H1 (cell line): ENCODE data around the gene POP7. TPM values are rescaled to one million over a fixed set of nuclear protein-coding genes. Genes with fewer than 3 reads are reported as not detected.

Experiments used
- CTCF ChIA-PET: fragments of 300-600 bp; sonication (Branson Sonifier 250); formaldehyde crosslinking; loops from one replicate; lab custom pipeline; 2021; ENCODE audit not compliant: partially characterized antibody; lab: Charles Lee
- POLR2A ChIA-PET: fragments of 300-600 bp; sonication (Branson Sonifier 250); formaldehyde crosslinking; loops from one replicate; lab custom pipeline; 2021; ENCODE audit warnings: inconsistent platforms; ENCODE audit not compliant: partially characterized antibody; lab: Charles Lee
- DNase-seq, 2 experiments: peaks; one replicate each; pipeline versions ENCODE4 v3.0.0 to v3.0.0-alpha.2; 2010 to 2022; ENCODE audit warnings: low spot score in 2 of 2, low read depth in 1 of 2, mixed read lengths in 1 of 2
- FAIRE-seq: peaks from 2 replicates; lab custom pipeline; 2011; peaks lifted over from hg19 to GRCh38; lab: Jason Lieb, UNC
- H2AFZ ChIP-seq: 2 replicates; pipeline ENCODE4 v1.8.1; 2012; ENCODE audit warnings: low read length, inconsistent platforms
- H2AK5ac ChIP-seq: 2 replicates; pipeline ENCODE4 v1.6.1; 2013; ENCODE audit warnings: low read depth, low read length
- H2BK120ac ChIP-seq: replicated peaks from 2 replicates; pipeline ENCODE3; 2013; ENCODE audit warnings: low read depth, low read length, inconsistent platforms
- H2BK12ac ChIP-seq: 2 replicates; pipeline ENCODE4 v1.6.1; 2013; ENCODE audit warnings: low read depth, low read length
- H2BK15ac ChIP-seq: 2 replicates; pipeline ENCODE4 v1.6.1; 2013; ENCODE audit warnings: low read length
- H2BK20ac ChIP-seq: 2 replicates; pipeline ENCODE4 v1.6.1; 2013; ENCODE audit warnings: low read length
- H2BK5ac ChIP-seq: 2 replicates; pipeline ENCODE4 v1.6.1; 2013; ENCODE audit warnings: low read depth, low read length
- H3K14ac ChIP-seq: 2 replicates; pipeline ENCODE4 v1.6.1; 2013; ENCODE audit warnings: inconsistent platforms; ENCODE audit not compliant: insufficient read length
- H3K18ac ChIP-seq: 2 replicates; pipeline ENCODE4 v1.6.1; 2013; ENCODE audit warnings: low read length; ENCODE audit errors: extremely low read depth
- H3K23ac ChIP-seq: 2 replicates; pipeline ENCODE4 v1.6.1; 2013; ENCODE audit warnings: inconsistent platforms; ENCODE audit not compliant: insufficient read length
- H3K23me2 ChIP-seq: 2 replicates; pipeline ENCODE4 v1.6.1; 2013; ENCODE audit warnings: low read depth, low read length
- H3K27ac ChIP-seq: 2 replicates; pipeline ENCODE4 v1.6.1; 2011; ENCODE audit warnings: low read depth, low read length, inconsistent platforms
- H3K27me3 ChIP-seq, 4 experiments: replicated peaks in 1 of 4; 1 replicate in 1 of 4; 2 replicates in 3 of 4; pipeline versions ENCODE4 v1.6.1 to v1.8.1; 2011 to 2013; ENCODE audit warnings: low read length in 3 of 4, mild to moderate bottlenecking in 3 of 4, inconsistent platforms in 2 of 4, mixed read lengths in 2 of 4, moderate library complexity in 1 of 4; ENCODE audit not compliant: control insufficient read depth in 3 of 4, insufficient read depth in 3 of 4; ENCODE audit errors: extremely low read depth in 1 of 4
- H3K36me3 ChIP-seq, 4 experiments: 2 replicates each; pipeline versions ENCODE4 v1.6.1 to v1.8.1; 2011 to 2013; ENCODE audit warnings: mild to moderate bottlenecking in 4 of 4, low read length in 3 of 4, moderate library complexity in 2 of 4, control low read depth in 1 of 4, inconsistent platforms in 1 of 4; ENCODE audit not compliant: insufficient read depth in 4 of 4, control insufficient read depth in 2 of 4
- H3K4ac ChIP-seq: replicated peaks from 2 replicates; pipeline ENCODE3; 2013; ENCODE audit warnings: low read length, low read depth, mixed read lengths, inconsistent platforms; ENCODE audit not compliant: insufficient read length
- H3K4me1 ChIP-seq, 4 experiments: replicated peaks in 1 of 4; 1 replicate in 1 of 4; 2 replicates in 3 of 4; pipeline versions ENCODE4 v1.6.1 to v1.8.1; 2011 to 2013; ENCODE audit warnings: low read length in 3 of 4, inconsistent platforms in 2 of 4, mixed read lengths in 1 of 4; ENCODE audit not compliant: insufficient read depth in 4 of 4, control insufficient read depth in 3 of 4
- H3K4me2 ChIP-seq, 2 experiments: 2 replicates each; pipeline versions ENCODE4 v1.6.1 to v1.8.1; 2011 to 2013; ENCODE audit warnings: low read depth in 2 of 2, low read length in 2 of 2, control low read depth in 1 of 2, inconsistent platforms in 1 of 2, mild to moderate bottlenecking in 1 of 2; ENCODE audit not compliant: insufficient read depth in 1 of 2
- H3K4me3 ChIP-seq, 4 experiments: fragments of 200-600, 300-600 bp in 1 of 4; sonication (generic), shearing (Covaris generic), sonication (Bioruptor Twin) in 1 of 4; 2 replicates each; pipeline versions ENCODE4 v1.5.1 to v1.8.1; 2011 to 2016; ENCODE audit warnings: low read length in 4 of 4, low read depth in 3 of 4, control low read depth in 2 of 4, inconsistent platforms in 2 of 4, mild to moderate bottlenecking in 2 of 4, mixed read lengths in 1 of 4, moderate library complexity in 1 of 4; ENCODE audit not compliant: insufficient read depth in 2 of 4; ENCODE audit errors: extremely low read depth in 1 of 4
- H3K56ac ChIP-seq: replicated peaks from 2 replicates; pipeline ENCODE3; 2013; ENCODE audit warnings: low read depth, mild to moderate bottlenecking, mixed read lengths, low read length, inconsistent platforms; ENCODE audit not compliant: insufficient read length
- H3K79me1 ChIP-seq: 2 replicates; pipeline ENCODE4 v1.6.1; 2013; ENCODE audit warnings: low read depth, low read length, control low read depth
- H3K79me2 ChIP-seq, 2 experiments: 2 replicates each; pipeline versions ENCODE4 v1.6.1 to v1.8.1; 2012 to 2013; ENCODE audit warnings: low read length in 2 of 2, mild to moderate bottlenecking in 2 of 2, inconsistent platforms in 1 of 2; ENCODE audit not compliant: insufficient read depth in 2 of 2, control insufficient read depth in 1 of 2
- H3K9ac ChIP-seq, 4 experiments: replicated peaks in 1 of 4; 1 replicate in 1 of 4; 2 replicates in 3 of 4; pipeline versions ENCODE4 v1.6.1 to v1.8.1; 2011 to 2013; ENCODE audit warnings: low read depth in 3 of 4, low read length in 3 of 4, control low read depth in 2 of 4, mild to moderate bottlenecking in 2 of 4, moderate library complexity in 2 of 4, inconsistent platforms in 1 of 4; ENCODE audit errors: extremely low read depth in 1 of 4
- H3K9me3 ChIP-seq, 2 experiments: 2 replicates each; pipeline versions ENCODE4 v1.6.1 to v1.8.1; 2012 to 2013; ENCODE audit warnings: mild to moderate bottlenecking in 2 of 2, moderate library complexity in 2 of 2, control low read depth in 1 of 2, inconsistent platforms in 1 of 2, low read depth in 1 of 2, low read length in 1 of 2, mixed read lengths in 1 of 2; ENCODE audit not compliant: insufficient read depth in 2 of 2
- H4K20me1 ChIP-seq, 2 experiments: replicated peaks in 1 of 2; 2 replicates each; pipeline versions ENCODE3 to v1.8.1; 2011 to 2013; ENCODE audit warnings: inconsistent platforms in 2 of 2, low read length in 2 of 2, mild to moderate bottlenecking in 1 of 2; ENCODE audit not compliant: insufficient read depth in 2 of 2, control insufficient read depth in 1 of 2
- H4K5ac ChIP-seq: 2 replicates; pipeline ENCODE4 v1.6.1; 2013; ENCODE audit warnings: low read length, low read depth, mixed read lengths, inconsistent platforms; ENCODE audit not compliant: insufficient read length
- H4K8ac ChIP-seq: 2 replicates; pipeline ENCODE4 v1.8.0; 2013; ENCODE audit warnings: mild to moderate bottlenecking, moderate library complexity, low read length, inconsistent platforms; ENCODE audit not compliant: insufficient read depth; ENCODE audit errors: extremely low read depth
- H4K91ac ChIP-seq: replicated peaks from 2 replicates; pipeline ENCODE3; 2013; ENCODE audit warnings: low read length, mixed read lengths, inconsistent platforms; ENCODE audit not compliant: insufficient read length
- ATF3 ChIP-seq: IDR thresholded peaks from 2 replicates; pipeline ENCODE4 v1.6.1; 2011; ENCODE audit warnings: low read depth, mild to moderate bottlenecking, low read length; ENCODE audit not compliant: insufficient read depth
- BACH1 ChIP-seq: IDR thresholded peaks from 2 replicates; pipeline ENCODE4 v1.6.1; 2012; ENCODE audit warnings: low read length, improper control_type of control experiment
- BCL11A ChIP-seq, 2 experiments: IDR thresholded peaks; one replicate each; pipeline ENCODE4 v1.6.1; 2011; ENCODE audit warnings: low read depth in 2 of 2, low read length in 2 of 2, mild to moderate bottlenecking in 2 of 2
- CBX5 ChIP-seq: fragments of 300-800, 300-1000 bp; sonication (generic); IDR thresholded peaks from 2 replicates; pipeline ENCODE4 v1.7.1; 2016; ENCODE audit warnings: antibody characterized with exemption, low read length, low read depth
- CHD2 ChIP-seq: IDR thresholded peaks from 2 replicates; pipeline ENCODE4 v1.6.1; 2012; ENCODE audit warnings: low read length, improper control_type of control experiment
- CTBP2 ChIP-seq: IDR thresholded peaks from 2 replicates; pipeline ENCODE4 v1.7.0; 2011; ENCODE audit warnings: borderline replicate concordance, mild to moderate bottlenecking, moderate library complexity, mixed read lengths, low read length; ENCODE audit not compliant: insufficient read depth, insufficient read length
- HDAC2 ChIP-seq, 2 experiments: fragments of 300-600 bp in 1 of 2; sonication (generic) in 1 of 2; IDR thresholded peaks; 2 replicates each; pipeline ENCODE4 v1.6.1; 2011 to 2012; ENCODE audit warnings: low read depth in 2 of 2, low read length in 2 of 2, mild to moderate bottlenecking in 2 of 2, moderate library complexity in 2 of 2, borderline replicate concordance in 1 of 2, inconsistent platforms in 1 of 2
- POLR2AphosphoS5 ChIP-seq: IDR thresholded peaks from 2 replicates; pipeline ENCODE4 v1.6.1; 2011; ENCODE audit warnings: low read depth, low read length
- RBBP5 ChIP-seq: IDR thresholded peaks from 2 replicates; pipeline ENCODE4 v1.7.1; 2012; ENCODE audit warnings: low read depth, mild to moderate bottlenecking, inconsistent platforms, low read length, moderate library complexity, borderline replicate concordance
- RFX5 ChIP-seq: IDR thresholded peaks from 2 replicates; pipeline ENCODE4 v1.6.1; 2011; ENCODE audit warnings: low read depth, low read length, improper control_type of control experiment, borderline replicate concordance
- SIX5 ChIP-seq: IDR thresholded peaks from 2 replicates; pipeline ENCODE4 v1.6.1; 2011; ENCODE audit warnings: mild to moderate bottlenecking, low read depth, low read length
- TBP ChIP-seq: IDR thresholded peaks from 2 replicates; pipeline ENCODE4 v1.6.1; 2011; ENCODE audit warnings: low read depth, low read length, improper control_type of control experiment
- WGBS, 2 experiments: shearing (Covaris generic) in 1 of 2; methylation state at CpG; one replicate each; pipeline versions ENCODE4 v1.1.6 to v1.1.7; 2013 to 2015; ENCODE audit warnings: low lambda C conversion rate in 2 of 2, mixed read lengths in 2 of 2, inconsistent platforms in 1 of 2, low coverage in 1 of 2, missing lambda C conversion rate in 1 of 2; ENCODE audit not compliant: insufficient replicate concordance in 2 of 2, insufficient coverage in 1 of 2, insufficient read length in 1 of 2; ENCODE audit errors: extremely low coverage in 1 of 2, missing lambda C conversion rate in 1 of 2; 5-methylcytosine and 5-hydroxymethylcytosine counted together
- polyA plus RNA-seq, 7 experiments: library from polyadenylated mRNA; depleted of rRNA in 3 of 7; stranded (reverse) in 5 of 7; unstranded in 2 of 7; fragments of >200 nt in 5 of 7; fragments of 200-250 nt in 2 of 7; gene quantifications; 1 replicate in 5 of 7; 2 replicates in 1 of 7; 4 replicates in 1 of 7; pipeline versions ENCODE4 v1.2.1 to v1.2.3, GENCODE V29; 2011 to 2013; ENCODE audit warnings: missing spikeins in 2 of 7, mixed read lengths in 2 of 7
- total RNA-seq: library from RNA; stranded (reverse); fragmentation: NEBNext Ultra II Directional; extraction: Animal tissue kit (Norgen Biotek cat#: 25700); gene quantifications from 2 replicates; pipeline ENCODE4 v1.2.1, GENCODE V29; 2021

POP7 gene
- total and polyA plus RNA-seq, 2 of the 8 experiments (the other 6 are each of a cell fraction or from before 2014, with no cell fraction given), result 92.5 to 135 TPM

GRCh38 chr7:100739934-100740333, 34.0 kb downstream of the POP7 start:
- Histone ChIP-seq H2AFZ (no peak overlapping the region), H3K9me3 (no peaks in the 10 kb centered on the region), H3K79me2 (no peaks in the 10 kb centered on the region), H4K20me1 (no peaks in the 10 kb centered on the region), H2BK20ac (no peak overlapping the region), H4K91ac (no peak overlapping the region), H4K8ac (no peak overlapping the region), H2BK120ac (no peak overlapping the region), H3K14ac (no peak overlapping the region), H3K23ac (no peak overlapping the region), H2BK12ac (no peak overlapping the region), H2BK15ac (no peak overlapping the region), H3K79me1 (no peaks in the 10 kb centered on the region), H2AK5ac (no peak overlapping the region), H3K27me3 (no peaks in the 10 kb centered on the region), H3K23me2 (no peaks in the 10 kb centered on the region), H3K4me3 (no peak overlapping the region), H3K9ac (no peak overlapping the region), H3K4me1 (no peaks in the 10 kb centered on the region), H3K27ac (no peak overlapping the region), H3K4ac (no peak overlapping the region), H3K18ac (no peak overlapping the region), H4K5ac (no peak overlapping the region), H3K4me2 (no peak overlapping the region), H2BK5ac (no peak overlapping the region), H3K56ac (no peak overlapping the region), H3K36me3 (no peaks in the 10 kb centered on the region)
- DNase-seq (no peak), FAIRE-seq (no peak)
- CTCF ChIA-PET, result no interaction called here
- 97% methylated on average over 6 of the region's 6 CpGs; no CpG with 5 or more reads in 1 of the 2 experiments for WGBS, 2 experiments
- POLR2A ChIA-PET, result no interaction called here
- no peak for TF ChIP-seq ATF3
- TF ChIP-seq HDAC2 (IDR thresholded peaks at IDR 0.05; ENCODE audit: borderline replicate concordance in 1 of 2, low read depth in 2 of 2, low read length in 2 of 2), result no peak
- TF ChIP-seq SIX5, result no peak
- TF ChIP-seq CHD2, result no peak
- no peak for TF ChIP-seq BACH1
- TF ChIP-seq RFX5, result no peak
- TF ChIP-seq RBBP5, result no peak
- TF ChIP-seq POLR2AphosphoS5, result no peak
- no peak for TF ChIP-seq TBP
- TF ChIP-seq CTBP2, result no peak
- TF ChIP-seq BCL11A (IDR thresholded peaks at IDR 0.05; ENCODE audit: low read depth in 2 of 2, low read length in 2 of 2), result no peak
- no peak for TF ChIP-seq CBX5
